H1 (cell line): Measurements from ENCODE around the gene ARRB1. TPM values are rescaled to one million over a fixed set of nuclear protein-coding genes. Genes with fewer than 3 reads are reported as not detected.

Experiments
- CTCF ChIA-PET: fragments of 300-600 bp; sonication (Branson Sonifier 250); formaldehyde crosslinking; loops from one replicate; lab custom pipeline; 2021; ENCODE audit not compliant: partially characterized antibody; lab: Charles Lee
- POLR2A ChIA-PET: fragments of 300-600 bp; sonication (Branson Sonifier 250); formaldehyde crosslinking; loops from one replicate; lab custom pipeline; 2021; ENCODE audit warnings: inconsistent platforms; ENCODE audit not compliant: partially characterized antibody; lab: Charles Lee
- DNase-seq, 2 experiments: peaks; one replicate each; pipeline versions ENCODE4 v3.0.0 to v3.0.0-alpha.2; 2010 to 2022; ENCODE audit warnings: low spot score in 2 of 2, low read depth in 1 of 2, mixed read lengths in 1 of 2
- FAIRE-seq: peaks from 2 replicates; lab custom pipeline; 2011; peaks lifted over from hg19 to GRCh38; lab: Jason Lieb, UNC
- H2AFZ ChIP-seq: 2 replicates; pipeline ENCODE4 v1.8.1; 2012; ENCODE audit warnings: low read length, inconsistent platforms
- H2AK5ac ChIP-seq: 2 replicates; pipeline ENCODE4 v1.6.1; 2013; ENCODE audit warnings: low read depth, low read length
- H2BK120ac ChIP-seq: replicated peaks from 2 replicates; pipeline ENCODE3; 2013; ENCODE audit warnings: low read depth, low read length, inconsistent platforms
- H2BK12ac ChIP-seq: 2 replicates; pipeline ENCODE4 v1.6.1; 2013; ENCODE audit warnings: low read depth, low read length
- H2BK15ac ChIP-seq: 2 replicates; pipeline ENCODE4 v1.6.1; 2013; ENCODE audit warnings: low read length
- H2BK20ac ChIP-seq: 2 replicates; pipeline ENCODE4 v1.6.1; 2013; ENCODE audit warnings: low read length
- H2BK5ac ChIP-seq: 2 replicates; pipeline ENCODE4 v1.6.1; 2013; ENCODE audit warnings: low read depth, low read length
- H3K14ac ChIP-seq: 2 replicates; pipeline ENCODE4 v1.6.1; 2013; ENCODE audit warnings: inconsistent platforms; ENCODE audit not compliant: insufficient read length
- H3K18ac ChIP-seq: 2 replicates; pipeline ENCODE4 v1.6.1; 2013; ENCODE audit warnings: low read length; ENCODE audit errors: extremely low read depth
- H3K23ac ChIP-seq: 2 replicates; pipeline ENCODE4 v1.6.1; 2013; ENCODE audit warnings: inconsistent platforms; ENCODE audit not compliant: insufficient read length
- H3K23me2 ChIP-seq: 2 replicates; pipeline ENCODE4 v1.6.1; 2013; ENCODE audit warnings: low read depth, low read length
- H3K27ac ChIP-seq: 2 replicates; pipeline ENCODE4 v1.6.1; 2011; ENCODE audit warnings: low read depth, low read length, inconsistent platforms
- H3K27me3 ChIP-seq, 4 experiments: replicated peaks in 1 of 4; 1 replicate in 1 of 4; 2 replicates in 3 of 4; pipeline versions ENCODE4 v1.6.1 to v1.8.1; 2011 to 2013; ENCODE audit warnings: low read length in 3 of 4, mild to moderate bottlenecking in 3 of 4, inconsistent platforms in 2 of 4, mixed read lengths in 2 of 4, moderate library complexity in 1 of 4; ENCODE audit not compliant: control insufficient read depth in 3 of 4, insufficient read depth in 3 of 4; ENCODE audit errors: extremely low read depth in 1 of 4
- H3K36me3 ChIP-seq, 4 experiments: 2 replicates each; pipeline versions ENCODE4 v1.6.1 to v1.8.1; 2011 to 2013; ENCODE audit warnings: mild to moderate bottlenecking in 4 of 4, low read length in 3 of 4, moderate library complexity in 2 of 4, control low read depth in 1 of 4, inconsistent platforms in 1 of 4; ENCODE audit not compliant: insufficient read depth in 4 of 4, control insufficient read depth in 2 of 4
- H3K4ac ChIP-seq: replicated peaks from 2 replicates; pipeline ENCODE3; 2013; ENCODE audit warnings: low read length, low read depth, mixed read lengths, inconsistent platforms; ENCODE audit not compliant: insufficient read length
- H3K4me1 ChIP-seq, 4 experiments: replicated peaks in 1 of 4; 1 replicate in 1 of 4; 2 replicates in 3 of 4; pipeline versions ENCODE4 v1.6.1 to v1.8.1; 2011 to 2013; ENCODE audit warnings: low read length in 3 of 4, inconsistent platforms in 2 of 4, mixed read lengths in 1 of 4; ENCODE audit not compliant: insufficient read depth in 4 of 4, control insufficient read depth in 3 of 4
- H3K4me2 ChIP-seq, 2 experiments: 2 replicates each; pipeline versions ENCODE4 v1.6.1 to v1.8.1; 2011 to 2013; ENCODE audit warnings: low read depth in 2 of 2, low read length in 2 of 2, control low read depth in 1 of 2, inconsistent platforms in 1 of 2, mild to moderate bottlenecking in 1 of 2; ENCODE audit not compliant: insufficient read depth in 1 of 2
- H3K4me3 ChIP-seq, 4 experiments: fragments of 200-600, 300-600 bp in 1 of 4; sonication (generic), shearing (Covaris generic), sonication (Bioruptor Twin) in 1 of 4; 2 replicates each; pipeline versions ENCODE4 v1.5.1 to v1.8.1; 2011 to 2016; ENCODE audit warnings: low read length in 4 of 4, low read depth in 3 of 4, control low read depth in 2 of 4, inconsistent platforms in 2 of 4, mild to moderate bottlenecking in 2 of 4, mixed read lengths in 1 of 4, moderate library complexity in 1 of 4; ENCODE audit not compliant: insufficient read depth in 2 of 4; ENCODE audit errors: extremely low read depth in 1 of 4
- H3K56ac ChIP-seq: replicated peaks from 2 replicates; pipeline ENCODE3; 2013; ENCODE audit warnings: low read depth, mild to moderate bottlenecking, mixed read lengths, low read length, inconsistent platforms; ENCODE audit not compliant: insufficient read length
- H3K79me1 ChIP-seq: 2 replicates; pipeline ENCODE4 v1.6.1; 2013; ENCODE audit warnings: low read depth, low read length, control low read depth
- H3K79me2 ChIP-seq, 2 experiments: 2 replicates each; pipeline versions ENCODE4 v1.6.1 to v1.8.1; 2012 to 2013; ENCODE audit warnings: low read length in 2 of 2, mild to moderate bottlenecking in 2 of 2, inconsistent platforms in 1 of 2; ENCODE audit not compliant: insufficient read depth in 2 of 2, control insufficient read depth in 1 of 2
- H3K9ac ChIP-seq, 4 experiments: replicated peaks in 1 of 4; 1 replicate in 1 of 4; 2 replicates in 3 of 4; pipeline versions ENCODE4 v1.6.1 to v1.8.1; 2011 to 2013; ENCODE audit warnings: low read depth in 3 of 4, low read length in 3 of 4, control low read depth in 2 of 4, mild to moderate bottlenecking in 2 of 4, moderate library complexity in 2 of 4, inconsistent platforms in 1 of 4; ENCODE audit errors: extremely low read depth in 1 of 4
- H3K9me3 ChIP-seq, 2 experiments: 2 replicates each; pipeline versions ENCODE4 v1.6.1 to v1.8.1; 2012 to 2013; ENCODE audit warnings: mild to moderate bottlenecking in 2 of 2, moderate library complexity in 2 of 2, control low read depth in 1 of 2, inconsistent platforms in 1 of 2, low read depth in 1 of 2, low read length in 1 of 2, mixed read lengths in 1 of 2; ENCODE audit not compliant: insufficient read depth in 2 of 2
- H4K20me1 ChIP-seq, 2 experiments: replicated peaks in 1 of 2; 2 replicates each; pipeline versions ENCODE3 to v1.8.1; 2011 to 2013; ENCODE audit warnings: inconsistent platforms in 2 of 2, low read length in 2 of 2, mild to moderate bottlenecking in 1 of 2; ENCODE audit not compliant: insufficient read depth in 2 of 2, control insufficient read depth in 1 of 2
- H4K5ac ChIP-seq: 2 replicates; pipeline ENCODE4 v1.6.1; 2013; ENCODE audit warnings: low read length, low read depth, mixed read lengths, inconsistent platforms; ENCODE audit not compliant: insufficient read length
- H4K8ac ChIP-seq: 2 replicates; pipeline ENCODE4 v1.8.0; 2013; ENCODE audit warnings: mild to moderate bottlenecking, moderate library complexity, low read length, inconsistent platforms; ENCODE audit not compliant: insufficient read depth; ENCODE audit errors: extremely low read depth
- H4K91ac ChIP-seq: replicated peaks from 2 replicates; pipeline ENCODE3; 2013; ENCODE audit warnings: low read length, mixed read lengths, inconsistent platforms; ENCODE audit not compliant: insufficient read length
- CBX5 ChIP-seq: fragments of 300-800, 300-1000 bp; sonication (generic); IDR thresholded peaks from 2 replicates; pipeline ENCODE4 v1.7.1; 2016; ENCODE audit warnings: antibody characterized with exemption, low read length, low read depth
- TCF12 ChIP-seq: IDR thresholded peaks from 2 replicates; pipeline ENCODE4 v1.6.1; 2011; ENCODE audit warnings: low read depth, mild to moderate bottlenecking, low read length
- WGBS, 2 experiments: shearing (Covaris generic) in 1 of 2; methylation state at CpG; one replicate each; pipeline versions ENCODE4 v1.1.6 to v1.1.7; 2013 to 2015; ENCODE audit warnings: low lambda C conversion rate in 2 of 2, mixed read lengths in 2 of 2, inconsistent platforms in 1 of 2, low coverage in 1 of 2, missing lambda C conversion rate in 1 of 2; ENCODE audit not compliant: insufficient replicate concordance in 2 of 2, insufficient coverage in 1 of 2, insufficient read length in 1 of 2; ENCODE audit errors: extremely low coverage in 1 of 2, missing lambda C conversion rate in 1 of 2; 5-methylcytosine and 5-hydroxymethylcytosine counted together
- polyA plus RNA-seq, 7 experiments: library from polyadenylated mRNA; depleted of rRNA in 3 of 7; stranded (reverse) in 5 of 7; unstranded in 2 of 7; fragments of >200 nt in 5 of 7; fragments of 200-250 nt in 2 of 7; gene quantifications; 1 replicate in 5 of 7; 2 replicates in 1 of 7; 4 replicates in 1 of 7; pipeline versions ENCODE4 v1.2.1 to v1.2.3, GENCODE V29; 2011 to 2013; ENCODE audit warnings: missing spikeins in 2 of 7, mixed read lengths in 2 of 7
- total RNA-seq: library from RNA; stranded (reverse); fragmentation: NEBNext Ultra II Directional; extraction: Animal tissue kit (Norgen Biotek cat#: 25700); gene quantifications from 2 replicates; pipeline ENCODE4 v1.2.1, GENCODE V29; 2021

The ARRB1 gene
- total and polyA plus RNA-seq, 2 of the 8 experiments (the other 6 are each of a cell fraction or from before 2014, with no cell fraction given), result 9.4 to 31.8 TPM

- no peaks in the 10 kb centered on the region for H3K79me2 ChIP-seq
- no peak overlapping the region for H2BK120ac ChIP-seq
- H3K18ac ChIP-seq, result no peak overlapping the region; the same call in 1 of the 2 replicates
- H3K4ac ChIP-seq, result no peak overlapping the region
- H4K8ac ChIP-seq, result no peak overlapping the region
- FAIRE-seq (no peak), DNase-seq (no peak)
- H4K20me1 ChIP-seq, result no peaks in the 10 kb centered on the region
- no peak overlapping the region for H2AFZ ChIP-seq
- no peak overlapping the region for H3K4me3 ChIP-seq
- no peak overlapping the region for H2BK15ac ChIP-seq
- H3K27me3 ChIP-seq, result no peaks in the 10 kb centered on the region
- POLR2A ChIA-PET, result interaction anchor here (0.6 to 6.2 kb wide), 11 partner anchors 7 to 222 kb away, joined by 3 to 51 read pairs (median 3); no protein-coding TSS in a partner anchor
- no peak overlapping the region for H2BK20ac ChIP-seq
- no peaks in the 10 kb centered on the region for H3K79me1 ChIP-seq
- CTCF ChIA-PET, result interaction anchor here (0.6 to 11.1 kb wide), 11 partner anchors 9 to 332 kb away, joined by 3 to 167 read pairs (median 5); partner anchors contain the start of gene ARRB1
- H3K23ac ChIP-seq, result no peak overlapping the region
- H3K23me2 ChIP-seq, result no peaks in the 10 kb centered on the region
- H4K5ac ChIP-seq, result no peak overlapping the region
- WGBS, 2 experiments, result 70% methylated on average over 2 of the region's 2 CpGs; no CpG with 5 or more reads in 1 of the 2 experiments
- H3K4me1 ChIP-seq, result peaks cover 0 to 17% (median 6%) of the 10 kb centered on the region in 4 experiments; a peak in 6 of 7 replicates
- no peak overlapping the region for H3K14ac ChIP-seq
- H3K36me3 ChIP-seq, result 0 out of 8 replicates have a peak, but pooled peaks cover 0 to 2% (median 0%) of the 10 kb centered on the region in 4 experiments
- H3K9me3 ChIP-seq, result no peaks in the 10 kb centered on the region
- H3K9ac ChIP-seq, result no peak overlapping the region
- no peak overlapping the region for H2BK12ac ChIP-seq
- H2BK5ac ChIP-seq, result peak overlapping the region; percentile 28; the same call in 1 of the 2 replicates
- TF ChIP-seq CBX5 (no peak), TCF12 (peak; percentile 38; the same call in 1 of the 2 replicates)
- no peak overlapping the region for H3K56ac ChIP-seq
- H3K4me2 ChIP-seq, result peak overlapping the region; percentile 10 to 29; a peak in 2 of 4 replicates
- no peak overlapping the region for H3K27ac ChIP-seq
- H2AK5ac ChIP-seq, result 0 out of 2 replicates have a peak overlapping the region, but pooled peaks have one; percentile 9
- H4K91ac ChIP-seq, result no peak overlapping the region
These were observed 17.0 kb downstream of the ARRB1 start for GRCh38 chr11:75334402-75334891.
